GM23338 (cell line): Measurements from ENCODE around the gene MROH2A. TPM values are rescaled to one million over a fixed set of nuclear protein-coding genes. Genes with fewer than 3 reads are reported as not detected.

Source experiments
- ATAC-seq: fragments of 200-7000 bp; cut with Tn5 transposase; 3 replicates; pipeline ENCODE4 v1.9.1; 2020
- DNase-seq: peaks from one replicate; pipeline ENCODE4 v3.0.0-alpha.2; 2015; ENCODE audit warnings: low spot score
- H2AFZ ChIP-seq: fragments of 200-600 bp; sonication (generic); 2 replicates; pipeline ENCODE4 v1.8.0; 2016; ENCODE audit warnings: antibody characterized with exemption, mild to moderate bottlenecking, moderate library complexity
- H3F3A ChIP-seq: fragments of 200-600 bp; sonication (generic); replicated peaks from 2 replicates; pipeline ENCODE4 v1.8.0; 2017; ENCODE audit warnings: antibody characterized with exemption, mixed run types, low read depth
- H3K27ac ChIP-seq: fragments of 200-600 bp; sonication (generic); 2 replicates; pipeline ENCODE4 v1.6.1; 2016; ENCODE audit warnings: low read depth
- H3K27me3 ChIP-seq: fragments of 200-600 bp; sonication (generic); 2 replicates; pipeline ENCODE4 v1.8.0; 2016; ENCODE audit warnings: mild to moderate bottlenecking, mixed run types, moderate library complexity; ENCODE audit not compliant: insufficient read depth
- H3K36me3 ChIP-seq: fragments of 200-600 bp; sonication (generic); 2 replicates; pipeline ENCODE4 v1.8.0; 2016; ENCODE audit warnings: mild to moderate bottlenecking; ENCODE audit not compliant: insufficient read depth
- H3K4me1 ChIP-seq: fragments of 200-600 bp; sonication (generic); 2 replicates; pipeline ENCODE4 v1.8.0; 2016; ENCODE audit warnings: mild to moderate bottlenecking, moderate library complexity; ENCODE audit not compliant: insufficient read depth
- H3K4me2 ChIP-seq: fragments of 200-600 bp; sonication (generic); 2 replicates; pipeline ENCODE4 v1.7.1; 2017; ENCODE audit warnings: mixed run types
- H3K4me3 ChIP-seq: fragments of 200-600 bp; sonication (generic); 2 replicates; pipeline ENCODE4 v1.6.1; 2016; ENCODE audit warnings: mixed run types
- H3K79me2 ChIP-seq: fragments of 200-600 bp; sonication (generic); replicated peaks from 2 replicates; pipeline ENCODE4 v1.8.0; 2017; ENCODE audit warnings: mild to moderate bottlenecking; ENCODE audit not compliant: insufficient read depth
- H3K9me2 ChIP-seq: fragments of 200-600 bp; sonication (generic); 2 replicates; pipeline ENCODE4 v1.8.0; 2017; ENCODE audit not compliant: insufficient read depth
- H4K20me1 ChIP-seq: fragments of 200-600 bp; sonication (generic); replicated peaks from 2 replicates; pipeline ENCODE4 v1.8.0; 2017; ENCODE audit warnings: mild to moderate bottlenecking; ENCODE audit not compliant: insufficient read depth
- H3K27ac Mint-ChIP-seq: 2 replicates; pipeline ENCODE4 v1.8.0; 2020; ENCODE audit warnings: inconsistent platforms, mild to moderate bottlenecking, moderate library complexity, mixed read lengths
- H3K27me3 Mint-ChIP-seq: 3 replicates; pipeline ENCODE4 v1.8.0; 2022; ENCODE audit warnings: low read depth, mild to moderate bottlenecking, moderate library complexity, mixed read lengths, inconsistent platforms; ENCODE audit not compliant: insufficient read depth, poor library complexity
- H3K36me3 Mint-ChIP-seq: 3 replicates; pipeline ENCODE4 v1.8.0; 2021; ENCODE audit warnings: low read depth, mild to moderate bottlenecking, inconsistent platforms, moderate library complexity, mixed read lengths
- H3K4me1 Mint-ChIP-seq: 3 replicates; pipeline ENCODE4 v1.8.0; 2020; ENCODE audit warnings: mild to moderate bottlenecking, inconsistent platforms, mixed read lengths
- H3K4me3 Mint-ChIP-seq: 3 replicates; pipeline ENCODE4 v1.8.0; 2021; ENCODE audit warnings: moderate library complexity, mild to moderate bottlenecking, inconsistent platforms, mixed read lengths
- H3K9me3 Mint-ChIP-seq: 3 replicates; pipeline ENCODE4 v1.8.0; 2020; ENCODE audit warnings: moderate library complexity, mild to moderate bottlenecking, inconsistent platforms, mixed read lengths
- CREB1 ChIP-seq: fragments of 250-450 bp; sonication (Bioruptor Pico); IDR thresholded peaks from 2 replicates; pipeline ENCODE4 v1.5.0; 2020; ENCODE audit warnings: low read depth, mild to moderate bottlenecking, moderate library complexity
- EZH2 ChIP-seq: fragments of 200-600 bp; sonication (generic); IDR thresholded peaks from one replicate; pipeline ENCODE4 v1.8.0; 2017; ENCODE audit warnings: antibody characterized with exemption, mild to moderate bottlenecking, low read depth; ENCODE audit not compliant: unreplicated experiment
- JUNB ChIP-seq: IDR thresholded peaks from one replicate; pipeline ENCODE4 v1.6.1; 2016; ENCODE audit warnings: antibody characterized with exemption; ENCODE audit not compliant: unreplicated experiment
- POLR2AphosphoS5 ChIP-seq: IDR thresholded peaks from 2 replicates; pipeline ENCODE4 v1.6.1; 2016; ENCODE audit warnings: antibody characterized with exemption, low read depth
- STAT1 ChIP-seq: IDR thresholded peaks from one replicate; pipeline ENCODE4 v1.6.1; 2016; ENCODE audit warnings: antibody characterized with exemption; ENCODE audit not compliant: unreplicated experiment
- ZNF114 ChIP-seq: fragments of 250-450 bp; sonication (Bioruptor Pico); IDR thresholded peaks from 2 replicates; pipeline ENCODE4 v1.5.0; 2020; ENCODE audit warnings: mild to moderate bottlenecking, moderate library complexity
- polyA plus RNA-seq: library from polyadenylated mRNA; unstranded; fragments of >200 nt; fragmentation: Nextera tagmentation; extraction: Ambion mirVana; gene quantifications from 2 replicates; pipeline ENCODE4 v1.2.1, GENCODE V29; 2016
- total RNA-seq: library from RNA; depleted of rRNA; stranded (reverse); fragments of >200 nt; shearing (Covaris generic); gene quantifications from 2 replicates; pipeline ENCODE4 v1.2.3, GENCODE V29; 2014
- TF ChIP-seq, protein P1 (sequence below), 2 experiments: fragments of 200-600 bp in 1 of 2; sonication (generic) in 1 of 2; conservative IDR thresholded peaks; 2 replicates each; pipeline versions ENCODE4 v1.5.1 to v1.6.1; 2016 to 2017; ENCODE audit warnings: antibody characterized with exemption in 2 of 2, low read depth in 2 of 2, mild to moderate bottlenecking in 2 of 2, moderate library complexity in 1 of 2
- TF ChIP-seq, protein P2 (sequence below): fragments of 250-450 bp; sonication (Bioruptor Pico); IDR thresholded peaks from 2 replicates; pipeline ENCODE4 v1.5.0; 2020; ENCODE audit warnings: mild to moderate bottlenecking, moderate library complexity
- TF ChIP-seq, protein P3 (sequence below): IDR thresholded peaks from 2 replicates; pipeline ENCODE4 v1.6.1; 2016; ENCODE audit warnings: antibody characterized with exemption
- TF ChIP-seq, protein P4 (sequence below): IDR thresholded peaks from one replicate; pipeline ENCODE4 v1.6.1; 2018; ENCODE audit warnings: antibody characterized with exemption; ENCODE audit not compliant: unreplicated experiment

The MROH2A gene
- total and polyA plus RNA-seq, 2 experiments from 2014 or later = not detected

DNA sequence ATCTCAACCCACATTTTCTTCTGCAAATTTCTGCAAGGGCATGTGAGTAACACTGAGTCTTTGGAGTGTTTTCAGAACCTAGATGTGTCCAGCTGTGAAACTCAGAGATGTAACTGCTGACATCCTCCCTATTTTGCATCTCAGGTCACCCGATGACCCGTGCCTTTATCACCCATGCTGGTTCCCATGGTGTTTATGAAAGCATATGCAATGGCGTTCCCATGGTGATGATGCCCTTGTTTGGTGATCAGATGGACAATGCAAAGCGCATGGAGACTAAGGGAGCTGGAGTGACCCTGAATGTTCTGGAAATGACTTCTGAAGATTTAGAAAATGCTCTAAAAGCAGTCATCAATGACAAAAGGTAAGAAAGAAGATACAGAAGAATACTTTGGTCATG, 10.1 kb upstream of the MROH2A start (continued):
- TF ChIP-seq, protein P1, sequence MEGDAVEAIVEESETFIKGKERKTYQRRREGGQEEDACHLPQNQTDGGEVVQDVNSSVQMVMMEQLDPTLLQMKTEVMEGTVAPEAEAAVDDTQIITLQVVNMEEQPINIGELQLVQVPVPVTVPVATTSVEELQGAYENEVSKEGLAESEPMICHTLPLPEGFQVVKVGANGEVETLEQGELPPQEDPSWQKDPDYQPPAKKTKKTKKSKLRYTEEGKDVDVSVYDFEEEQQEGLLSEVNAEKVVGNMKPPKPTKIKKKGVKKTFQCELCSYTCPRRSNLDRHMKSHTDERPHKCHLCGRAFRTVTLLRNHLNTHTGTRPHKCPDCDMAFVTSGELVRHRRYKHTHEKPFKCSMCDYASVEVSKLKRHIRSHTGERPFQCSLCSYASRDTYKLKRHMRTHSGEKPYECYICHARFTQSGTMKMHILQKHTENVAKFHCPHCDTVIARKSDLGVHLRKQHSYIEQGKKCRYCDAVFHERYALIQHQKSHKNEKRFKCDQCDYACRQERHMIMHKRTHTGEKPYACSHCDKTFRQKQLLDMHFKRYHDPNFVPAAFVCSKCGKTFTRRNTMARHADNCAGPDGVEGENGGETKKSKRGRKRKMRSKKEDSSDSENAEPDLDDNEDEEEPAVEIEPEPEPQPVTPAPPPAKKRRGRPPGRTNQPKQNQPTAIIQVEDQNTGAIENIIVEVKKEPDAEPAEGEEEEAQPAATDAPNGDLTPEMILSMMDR (conservative IDR thresholded peaks at IDR 0.05; ENCODE audit: low read depth in 2 of 2) = no peak
- TF ChIP-seq EZH2 (no peak), JUNB (no peak), STAT1 (no peak)

DNA sequence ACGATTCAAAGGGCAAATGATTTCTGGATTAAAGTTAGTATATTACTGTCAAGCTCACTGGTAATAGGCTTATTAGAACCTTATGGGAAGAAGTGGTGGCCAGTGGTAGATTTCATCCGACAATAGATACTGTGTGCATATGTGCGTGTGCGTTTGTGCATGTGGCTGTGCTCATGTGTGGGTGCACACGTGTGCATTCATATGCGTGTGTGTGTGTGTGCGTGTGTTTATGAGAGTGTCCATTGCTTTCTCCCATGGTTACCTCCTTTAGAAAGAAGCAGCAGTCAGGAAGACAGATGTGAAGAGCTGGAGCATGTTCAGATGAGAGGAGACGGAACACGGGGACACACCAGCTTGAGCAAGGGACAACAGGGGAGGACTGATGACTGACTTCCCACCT, 8.9 kb upstream of the MROH2A start:
- no peaks in the 10 kb centered on the region for H3K27me3 ChIP-seq
- Mint-ChIP-seq H3K36me3 (no peaks in the 10 kb centered on the region; the same call in 2 of the 3 replicates), H3K27ac (no peak overlapping the region), H3K9me3 (peaks cover 3% of the 10 kb centered on the region; the same call in 2 of the 3 replicates), H3K27me3 (no peaks in the 10 kb centered on the region), H3K4me1 (peaks cover 9% of the 10 kb centered on the region), H3K4me3 (no peak overlapping the region)
- H3K4me2 ChIP-seq = no peak overlapping the region
- no peaks in the 10 kb centered on the region for H4K20me1 ChIP-seq
- H3K79me2 ChIP-seq = no peaks in the 10 kb centered on the region
- no peak overlapping the region for H2AFZ ChIP-seq
- no peak for DNase-seq
- H3K4me3 ChIP-seq = no peak overlapping the region
- no peak for ATAC-seq
- H3K27ac ChIP-seq = no peak overlapping the region
- H3F3A ChIP-seq = no peaks in the 10 kb centered on the region
- TF ChIP-seq, protein P2, sequence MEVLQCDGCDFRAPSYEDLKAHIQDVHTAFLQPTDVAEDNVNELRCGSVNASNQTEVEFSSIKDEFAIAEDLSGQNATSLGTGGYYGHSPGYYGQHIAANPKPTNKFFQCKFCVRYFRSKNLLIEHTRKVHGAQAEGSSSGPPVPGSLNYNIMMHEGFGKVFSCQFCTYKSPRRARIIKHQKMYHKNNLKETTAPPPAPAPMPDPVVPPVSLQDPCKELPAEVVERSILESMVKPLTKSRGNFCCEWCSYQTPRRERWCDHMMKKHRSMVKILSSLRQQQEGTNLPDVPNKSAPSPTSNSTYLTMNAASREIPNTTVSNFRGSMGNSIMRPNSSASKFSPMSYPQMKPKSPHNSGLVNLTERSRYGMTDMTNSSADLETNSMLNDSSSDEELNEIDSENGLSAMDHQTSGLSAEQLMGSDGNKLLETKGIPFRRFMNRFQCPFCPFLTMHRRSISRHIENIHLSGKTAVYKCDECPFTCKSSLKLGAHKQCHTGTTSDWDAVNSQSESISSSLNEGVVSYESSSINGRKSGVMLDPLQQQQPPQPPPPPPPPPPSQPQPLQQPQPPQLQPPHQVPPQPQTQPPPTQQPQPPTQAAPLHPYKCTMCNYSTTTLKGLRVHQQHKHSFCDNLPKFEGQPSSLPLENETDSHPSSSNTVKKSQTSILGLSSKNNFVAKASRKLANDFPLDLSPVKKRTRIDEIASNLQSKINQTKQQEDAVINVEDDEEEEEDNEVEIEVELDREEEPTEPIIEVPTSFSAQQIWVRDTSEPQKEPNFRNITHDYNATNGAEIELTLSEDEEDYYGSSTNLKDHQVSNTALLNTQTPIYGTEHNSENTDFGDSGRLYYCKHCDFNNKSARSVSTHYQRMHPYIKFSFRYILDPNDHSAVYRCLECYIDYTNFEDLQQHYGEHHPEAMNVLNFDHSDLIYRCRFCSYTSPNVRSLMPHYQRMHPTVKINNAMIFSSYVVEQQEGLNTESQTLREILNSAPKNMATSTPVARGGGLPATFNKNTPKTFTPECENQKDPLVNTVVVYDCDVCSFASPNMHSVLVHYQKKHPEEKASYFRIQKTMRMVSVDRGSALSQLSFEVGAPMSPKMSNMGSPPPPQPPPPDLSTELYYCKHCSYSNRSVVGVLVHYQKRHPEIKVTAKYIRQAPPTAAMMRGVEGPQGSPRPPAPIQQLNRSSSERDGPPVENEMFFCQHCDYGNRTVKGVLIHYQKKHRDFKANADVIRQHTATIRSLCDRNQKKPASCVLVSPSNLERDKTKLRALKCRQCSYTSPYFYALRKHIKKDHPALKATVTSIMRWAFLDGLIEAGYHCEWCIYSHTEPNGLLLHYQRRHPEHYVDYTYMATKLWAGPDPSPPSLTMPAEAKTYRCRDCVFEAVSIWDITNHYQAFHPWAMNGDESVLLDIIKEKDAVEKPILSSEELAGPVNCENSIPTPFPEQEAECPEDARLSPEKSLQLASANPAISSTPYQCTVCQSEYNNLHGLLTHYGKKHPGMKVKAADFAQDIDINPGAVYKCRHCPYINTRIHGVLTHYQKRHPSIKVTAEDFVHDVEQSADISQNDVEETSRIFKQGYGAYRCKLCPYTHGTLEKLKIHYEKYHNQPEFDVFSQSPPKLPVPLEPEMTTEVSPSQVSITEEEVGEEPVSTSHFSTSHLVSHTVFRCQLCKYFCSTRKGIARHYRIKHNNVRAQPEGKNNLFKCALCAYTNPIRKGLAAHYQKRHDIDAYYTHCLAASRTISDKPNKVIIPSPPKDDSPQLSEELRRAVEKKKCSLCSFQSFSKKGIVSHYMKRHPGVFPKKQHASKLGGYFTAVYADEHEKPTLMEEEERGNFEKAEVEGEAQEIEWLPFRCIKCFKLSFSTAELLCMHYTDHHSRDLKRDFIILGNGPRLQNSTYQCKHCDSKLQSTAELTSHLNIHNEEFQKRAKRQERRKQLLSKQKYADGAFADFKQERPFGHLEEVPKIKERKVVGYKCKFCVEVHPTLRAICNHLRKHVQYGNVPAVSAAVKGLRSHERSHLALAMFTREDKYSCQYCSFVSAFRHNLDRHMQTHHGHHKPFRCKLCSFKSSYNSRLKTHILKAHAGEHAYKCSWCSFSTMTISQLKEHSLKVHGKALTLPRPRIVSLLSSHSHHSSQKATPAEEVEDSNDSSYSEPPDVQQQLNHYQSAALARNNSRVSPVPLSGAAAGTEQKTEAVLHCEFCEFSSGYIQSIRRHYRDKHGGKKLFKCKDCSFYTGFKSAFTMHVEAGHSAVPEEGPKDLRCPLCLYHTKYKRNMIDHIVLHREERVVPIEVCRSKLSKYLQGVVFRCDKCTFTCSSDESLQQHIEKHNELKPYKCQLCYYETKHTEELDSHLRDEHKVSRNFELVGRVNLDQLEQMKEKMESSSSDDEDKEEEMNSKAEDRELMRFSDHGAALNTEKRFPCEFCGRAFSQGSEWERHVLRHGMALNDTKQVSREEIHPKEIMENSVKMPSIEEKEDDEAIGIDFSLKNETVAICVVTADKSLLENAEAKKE (CRISPR knock-in tag) = no peak
- TF ChIP-seq ZNF114 = no peak
- no peak for TF ChIP-seq CREB1
- TF ChIP-seq, protein P3, sequence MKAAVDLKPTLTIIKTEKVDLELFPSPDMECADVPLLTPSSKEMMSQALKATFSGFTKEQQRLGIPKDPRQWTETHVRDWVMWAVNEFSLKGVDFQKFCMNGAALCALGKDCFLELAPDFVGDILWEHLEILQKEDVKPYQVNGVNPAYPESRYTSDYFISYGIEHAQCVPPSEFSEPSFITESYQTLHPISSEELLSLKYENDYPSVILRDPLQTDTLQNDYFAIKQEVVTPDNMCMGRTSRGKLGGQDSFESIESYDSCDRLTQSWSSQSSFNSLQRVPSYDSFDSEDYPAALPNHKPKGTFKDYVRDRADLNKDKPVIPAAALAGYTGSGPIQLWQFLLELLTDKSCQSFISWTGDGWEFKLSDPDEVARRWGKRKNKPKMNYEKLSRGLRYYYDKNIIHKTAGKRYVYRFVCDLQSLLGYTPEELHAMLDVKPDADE = no peak
- TF ChIP-seq STAT1 = no peak
- no peak for TF ChIP-seq POLR2AphosphoS5
- TF ChIP-seq, protein P4, sequence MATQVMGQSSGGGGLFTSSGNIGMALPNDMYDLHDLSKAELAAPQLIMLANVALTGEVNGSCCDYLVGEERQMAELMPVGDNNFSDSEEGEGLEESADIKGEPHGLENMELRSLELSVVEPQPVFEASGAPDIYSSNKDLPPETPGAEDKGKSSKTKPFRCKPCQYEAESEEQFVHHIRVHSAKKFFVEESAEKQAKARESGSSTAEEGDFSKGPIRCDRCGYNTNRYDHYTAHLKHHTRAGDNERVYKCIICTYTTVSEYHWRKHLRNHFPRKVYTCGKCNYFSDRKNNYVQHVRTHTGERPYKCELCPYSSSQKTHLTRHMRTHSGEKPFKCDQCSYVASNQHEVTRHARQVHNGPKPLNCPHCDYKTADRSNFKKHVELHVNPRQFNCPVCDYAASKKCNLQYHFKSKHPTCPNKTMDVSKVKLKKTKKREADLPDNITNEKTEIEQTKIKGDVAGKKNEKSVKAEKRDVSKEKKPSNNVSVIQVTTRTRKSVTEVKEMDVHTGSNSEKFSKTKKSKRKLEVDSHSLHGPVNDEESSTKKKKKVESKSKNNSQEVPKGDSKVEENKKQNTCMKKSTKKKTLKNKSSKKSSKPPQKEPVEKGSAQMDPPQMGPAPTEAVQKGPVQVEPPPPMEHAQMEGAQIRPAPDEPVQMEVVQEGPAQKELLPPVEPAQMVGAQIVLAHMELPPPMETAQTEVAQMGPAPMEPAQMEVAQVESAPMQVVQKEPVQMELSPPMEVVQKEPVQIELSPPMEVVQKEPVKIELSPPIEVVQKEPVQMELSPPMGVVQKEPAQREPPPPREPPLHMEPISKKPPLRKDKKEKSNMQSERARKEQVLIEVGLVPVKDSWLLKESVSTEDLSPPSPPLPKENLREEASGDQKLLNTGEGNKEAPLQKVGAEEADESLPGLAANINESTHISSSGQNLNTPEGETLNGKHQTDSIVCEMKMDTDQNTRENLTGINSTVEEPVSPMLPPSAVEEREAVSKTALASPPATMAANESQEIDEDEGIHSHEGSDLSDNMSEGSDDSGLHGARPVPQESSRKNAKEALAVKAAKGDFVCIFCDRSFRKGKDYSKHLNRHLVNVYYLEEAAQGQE = no peak
- no peaks in the 10 kb centered on the region for H3K36me3 ChIP-seq
- no peaks in the 10 kb centered on the region for H3K4me1 ChIP-seq
- H3K9me2 ChIP-seq = no peaks in the 10 kb centered on the region
